Panc1 (cell line): ENCODE results near the gene COL16A1.

Experiments
- CTCF ChIP-seq: fragments of 450-650 bp; IDR thresholded peaks from 2 replicates; pipeline ENCODE4 v1.5.1; 2017; ENCODE audit warnings: mild to moderate bottlenecking
- POLR2AphosphoS5 ChIP-seq: IDR thresholded peaks from 2 replicates; pipeline ENCODE4 v1.6.1; 2012; ENCODE audit warnings: mild to moderate bottlenecking, low read depth, low read length, moderate library complexity
- REST ChIP-seq, 2 experiments: IDR thresholded peaks; 2 replicates each; pipeline ENCODE4 v1.6.1; 2011 to 2012; ENCODE audit warnings: low read depth in 2 of 2, control low read depth in 1 of 2, low read length in 1 of 2, mild to moderate bottlenecking in 1 of 2, moderate library complexity in 1 of 2; ENCODE audit not compliant: insufficient read depth in 1 of 2

GRCh38 chr1:31615414-31615813, 88.4 kb downstream of the COL16A1 start:
- TF ChIP-seq CTCF (no peak), REST (IDR thresholded peaks at IDR 0.05; ENCODE audit: insufficient read depth in 1 of 2, low read depth in 2 of 2, low read length in 1 of 2) (no peak), POLR2AphosphoS5 (no peak)
